Measurements from ENCODE around the gene IRGQ. TPM values are rescaled to one million over a fixed set of nuclear protein-coding genes. Genes with fewer than 3 reads are reported as not detected.

The IRGQ gene
- total RNA-seq, 1 experiment from 2014 or later = 23.3 TPM

DNA sequence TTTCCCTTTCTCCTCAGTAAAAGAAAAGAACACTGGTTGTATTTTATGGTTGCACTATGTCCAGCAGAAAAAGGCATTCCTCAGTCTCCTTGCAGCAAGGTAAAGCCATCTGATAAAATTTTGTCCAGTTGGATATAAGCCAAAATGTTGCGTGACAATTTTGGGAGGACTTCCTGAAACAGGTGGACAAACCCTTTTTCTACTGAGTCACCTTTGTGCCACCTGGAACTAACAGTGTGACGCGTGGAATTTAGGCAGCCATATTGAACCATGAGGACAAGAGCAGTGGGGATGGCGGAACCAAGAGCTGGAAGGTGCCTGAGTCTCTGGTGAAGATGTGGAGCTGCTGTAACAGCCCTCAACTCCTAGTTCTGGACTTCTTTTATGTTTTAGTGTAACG lies 35.6 kb upstream of the IRGQ start:
- Histone ChIP-seq H3F3A (ENCODE audit: insufficient read depth, low read depth) (no peaks in the 10 kb centered on the region), H2AFZ (no peak overlapping the region), H3K4me1 (replicated peaks; ENCODE audit: insufficient read depth) (no peaks in the 10 kb centered on the region; the same call in 1 of the 2 replicates), H3K36me3 (ENCODE audit: low read depth) (no peaks in the 10 kb centered on the region), H3K79me2 (ENCODE audit: low read depth) (no peaks in the 10 kb centered on the region), H4K20me1 (ENCODE audit: insufficient read depth) (no peaks in the 10 kb centered on the region), H3K9me2 (ENCODE audit: insufficient read depth) (no peaks in the 10 kb centered on the region), H3K9me3 (ENCODE audit: insufficient read depth, low read depth) (no peaks in the 10 kb centered on the region), H3K4me2 (no peak overlapping the region), H3K27me3 (ENCODE audit: insufficient read depth, low read depth) (no peaks in the 10 kb centered on the region), H3K4me3 (no peak overlapping the region), H3K27ac (no peak overlapping the region)
- intact Hi-C loops (cut with micrococcal nuclease; ENCODE audit: unreplicated experiment) = no loop called here
- POLR2A ChIA-PET (ENCODE audit: unreplicated experiment) = no interaction called here
- TF ChIP-seq CTCF (conservative IDR thresholded peaks at IDR 0.05) (no peak), EZH2 (IDR thresholded peaks at IDR 0.05; ENCODE audit: low read depth) (no peak)
- CTCF ChIA-PET = no interaction called here
- peak in 1 of 2 experiments; percentile 50 for DNase-seq
- no TSS peak for BruUV-seq (replicated peaks)

GRCh38 chr19:43628646-43629326 lies 32.9 kb upstream of the IRGQ start:
- no peak for DNase-seq
- TF ChIP-seq EZH2 (IDR thresholded peaks at IDR 0.05; ENCODE audit: low read depth) (no peak), CTCF (conservative IDR thresholded peaks at IDR 0.05) (no peak)
- H3F3A ChIP-seq (ENCODE audit: insufficient read depth, low read depth) = peaks cover 6% of the 10 kb centered on the region; the same call in 1 of the 2 replicates
- no TSS peak for BruUV-seq (replicated peaks)
- no peaks in the 10 kb centered on the region for H3K79me2 ChIP-seq (ENCODE audit: low read depth)
- H3K4me3 ChIP-seq = no peak overlapping the region
- H4K20me1 ChIP-seq (ENCODE audit: insufficient read depth) = no peaks in the 10 kb centered on the region
- no peaks in the 10 kb centered on the region for H3K4me1 ChIP-seq (replicated peaks; ENCODE audit: insufficient read depth)
- ChIA-PET CTCF (no interaction called here), POLR2A (ENCODE audit: unreplicated experiment) (no interaction called here)
- no peaks in the 10 kb centered on the region for H3K27me3 ChIP-seq (ENCODE audit: insufficient read depth, low read depth)
- H3K36me3 ChIP-seq (ENCODE audit: low read depth) = no peaks in the 10 kb centered on the region
- intact Hi-C loops (cut with micrococcal nuclease; ENCODE audit: unreplicated experiment) = no loop called here
- no peaks in the 10 kb centered on the region for H3K9me2 ChIP-seq (ENCODE audit: insufficient read depth)
- H3K27ac ChIP-seq = no peak overlapping the region
- H3K4me2 ChIP-seq = no peak overlapping the region
- H2AFZ ChIP-seq = no peak overlapping the region
- no peaks in the 10 kb centered on the region for H3K9me3 ChIP-seq (ENCODE audit: insufficient read depth, low read depth)

- H3K9me2 ChIP-seq (ENCODE audit: insufficient read depth) = no peaks in the 10 kb centered on the region
- intact Hi-C loops (cut with micrococcal nuclease; ENCODE audit: unreplicated experiment) = no loop called here
These were observed 30.9 kb upstream of the IRGQ start for GRCh38 chr19:43626838-43627237.

More at GRCh38 chr19:43626838-43627237, 30.9 kb upstream of the IRGQ start:
- BruUV-seq (replicated peaks) = no TSS peak
- POLR2A ChIA-PET (ENCODE audit: unreplicated experiment) = no interaction called here
- Histone ChIP-seq H3K4me3 (no peak overlapping the region), H3K27me3 (ENCODE audit: insufficient read depth, low read depth) (no peaks in the 10 kb centered on the region), H3K4me1 (replicated peaks; ENCODE audit: insufficient read depth) (no peaks in the 10 kb centered on the region), H4K20me1 (ENCODE audit: insufficient read depth) (no peaks in the 10 kb centered on the region), H3K4me2 (no peak overlapping the region), H3K9me3 (ENCODE audit: insufficient read depth, low read depth) (no peaks in the 10 kb centered on the region), H3F3A (ENCODE audit: insufficient read depth, low read depth) (peaks cover 12% of the 10 kb centered on the region; the same call in 1 of the 2 replicates), H3K79me2 (ENCODE audit: low read depth) (no peaks in the 10 kb centered on the region), H3K36me3 (ENCODE audit: low read depth) (no peaks in the 10 kb centered on the region), H2AFZ (no peak overlapping the region), H3K27ac (no peak overlapping the region)
- no peak for TF ChIP-seq EZH2 (IDR thresholded peaks at IDR 0.05; ENCODE audit: low read depth)
- no peak for TF ChIP-seq CTCF (conservative IDR thresholded peaks at IDR 0.05)
- CTCF ChIA-PET = no interaction called here
- no peak for DNase-seq

Data from PC-9 (cell line).